Activated CD8-positive, alpha-beta T cell treated with anti-CD3 and anti-CD28 coated beads, Interleukin-2, amount 10 ng/mL, durations not matched to agents 7 days and 5 days (primary cell): Measurements from ENCODE around the gene SCAMP1. TPM values are rescaled to one million over a fixed set of nuclear protein-coding genes. Genes with fewer than 3 reads are reported as not detected.
"Not testable (repeated sequence)": the region's sequence is repeated elsewhere in the genome, so short reads cannot be mapped to it uniquely, and the experiment has no call there.

Experiments used
- ATAC-seq: fragments of 150-1000 bp; cut with Tn5 transposase; one replicate; pipeline ENCODE4 v1.10.0; 2021; ENCODE audit warnings: moderate library complexity
- CTCF ChIA-PET: fragments of 350-600 bp; sonication (Branson Sonifier 250); formaldehyde crosslinking; loops from one replicate; lab custom pipeline; 2021; ENCODE audit warnings: antibody characterized with exemption; lab: Charles Lee
- POLR2A ChIA-PET: fragments of 350-600 bp; sonication (Branson Sonifier 250); formaldehyde crosslinking; loops from one replicate; lab custom pipeline; 2021; ENCODE audit warnings: antibody characterized with exemption; lab: Charles Lee
- DNase-seq: peaks from one replicate; pipeline ENCODE4 v3.0.0-alpha.2; 2020
- H3K27ac Mint-ChIP-seq: one replicate; pipeline ENCODE4 v1.8.0; 2021; ENCODE audit warnings: mild to moderate bottlenecking, mixed read lengths
- H3K27me3 Mint-ChIP-seq: one replicate; pipeline ENCODE4 v1.8.0; 2021; ENCODE audit warnings: low read depth, mixed read lengths
- H3K36me3 Mint-ChIP-seq: one replicate; pipeline ENCODE4 v1.8.0; 2021; ENCODE audit warnings: low read depth, mixed read lengths
- H3K4me1 Mint-ChIP-seq: one replicate; pipeline ENCODE4 v1.8.0; 2021; ENCODE audit warnings: low read depth, mixed read lengths
- H3K4me3 Mint-ChIP-seq: one replicate; pipeline ENCODE4 v1.8.0; 2021; ENCODE audit warnings: mild to moderate bottlenecking, mixed read lengths
- H3K9me3 Mint-ChIP-seq: one replicate; pipeline ENCODE4 v1.8.0; 2022; ENCODE audit warnings: mixed read lengths; ENCODE audit not compliant: insufficient read depth
- total RNA-seq, 2 experiments: library from RNA; stranded (reverse); gene quantifications; one replicate each; pipeline ENCODE4 v1.2.3, GENCODE V29; 2021

SCAMP1 gene
- total RNA-seq, 2 experiments from 2014 or later = 13.5 to 13.9 TPM

GRCh38 chr5:78336698-78337097, 23.7 kb upstream of the SCAMP1 start:
- H3K4me1 Mint-ChIP-seq = no peaks in the 10 kb centered on the region
- H3K27me3 Mint-ChIP-seq = peaks cover 10% of the 10 kb centered on the region
- no peak for ATAC-seq
- CTCF ChIA-PET = no interaction called here
- H3K9me3 Mint-ChIP-seq = peaks cover 11% of the 10 kb centered on the region
- no peak for DNase-seq
- no peak overlapping the region for H3K4me3 Mint-ChIP-seq
- no peaks in the 10 kb centered on the region for H3K36me3 Mint-ChIP-seq
- POLR2A ChIA-PET = no interaction called here
- no peak overlapping the region for H3K27ac Mint-ChIP-seq

DNA sequence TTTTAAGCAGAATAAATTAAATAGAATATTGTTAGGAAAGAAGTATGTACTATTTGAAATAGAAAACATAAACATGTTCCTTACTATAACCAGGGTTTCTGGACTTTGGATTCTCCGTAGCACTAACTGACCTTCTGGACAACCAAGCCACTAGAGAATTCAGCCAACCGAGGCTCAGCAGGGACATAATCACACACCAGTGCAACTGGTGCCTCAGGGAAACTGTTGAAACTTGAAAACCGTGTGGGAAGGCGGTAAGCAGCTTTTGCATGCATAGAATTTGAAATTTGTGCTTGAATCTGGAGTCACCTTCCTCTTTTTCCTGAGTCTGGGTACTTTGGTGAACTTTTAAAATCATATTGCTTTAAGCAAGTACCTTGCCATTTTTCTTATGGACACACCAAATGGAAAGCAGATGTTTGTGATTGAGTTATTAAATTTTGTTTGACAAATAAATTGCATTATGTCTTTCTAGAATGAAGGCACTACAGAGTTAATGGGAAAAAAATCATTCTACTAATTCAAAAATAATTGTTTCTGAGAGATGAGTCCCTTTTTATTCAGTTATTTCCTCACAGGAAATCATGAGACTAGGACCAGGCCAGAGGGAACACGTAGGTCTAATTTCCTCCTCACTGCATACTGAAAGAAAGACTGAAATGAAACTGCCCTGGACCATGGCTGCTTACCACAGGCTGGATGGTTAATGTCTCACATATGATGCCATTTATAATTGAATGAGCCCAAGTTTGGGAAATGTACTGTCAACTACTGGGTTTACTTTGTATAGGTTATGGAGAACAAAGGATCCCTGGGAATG, 20.6 kb upstream of the SCAMP1 start:
- Mint-ChIP-seq H3K27ac (no peak overlapping the region), H3K36me3 (no peaks in the 10 kb centered on the region), H3K9me3 (peaks cover 11% of the 10 kb centered on the region), H3K4me1 (no peaks in the 10 kb centered on the region), H3K27me3 (peaks cover 11% of the 10 kb centered on the region), H3K4me3 (no peak overlapping the region)
- POLR2A ChIA-PET = no interaction called here
- no peak for DNase-seq
- CTCF ChIA-PET = no interaction called here
- ATAC-seq = no peak

DNA sequence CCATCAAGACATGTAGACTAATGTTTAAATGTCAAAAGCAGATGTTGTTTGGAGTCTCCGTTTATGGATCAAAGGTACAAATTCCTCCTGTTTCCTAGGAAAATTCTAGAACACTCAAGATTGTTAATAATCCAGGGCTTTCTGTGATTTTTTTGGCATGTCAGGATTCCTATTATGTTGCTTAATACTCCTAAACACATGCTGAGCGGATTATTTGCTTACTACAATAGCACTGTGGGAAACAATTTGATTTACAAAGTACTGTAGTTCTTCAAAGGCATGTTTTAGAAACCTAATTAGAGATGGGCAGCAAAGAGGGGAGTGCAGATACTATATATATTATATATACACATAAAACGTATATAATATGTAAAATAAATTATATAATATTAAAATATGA, 19.0 kb upstream of the SCAMP1 start:
- H3K4me3 Mint-ChIP-seq = no peak overlapping the region
- no peak overlapping the region for H3K27ac Mint-ChIP-seq

GRCh38 chr5:78345485-78345884, 14.9 kb upstream of the SCAMP1 start:
- Mint-ChIP-seq H3K36me3 (no peaks in the 10 kb centered on the region), H3K27me3 (peaks cover 5% of the 10 kb centered on the region)

More for the DNA sequence above, 19.0 kb upstream of the SCAMP1 start:
- Mint-ChIP-seq H3K9me3 (peaks cover 11% of the 10 kb centered on the region), H3K4me1 (no peaks in the 10 kb centered on the region), H3K36me3 (no peaks in the 10 kb centered on the region), H3K27me3 (peaks cover 8% of the 10 kb centered on the region)
- ATAC-seq = no peak
- POLR2A ChIA-PET = no interaction called here
- DNase-seq = no peak
- CTCF ChIA-PET = no interaction called here

GRCh38 chr5:78353520-78353919, 6.9 kb upstream of the SCAMP1 start:
- CTCF ChIA-PET = no interaction called here
- DNase-seq (no peak), ATAC-seq (no peak)
- POLR2A ChIA-PET = no interaction called here
- no peak overlapping the region for H3K4me3 Mint-ChIP-seq
- no peak overlapping the region for H3K27ac Mint-ChIP-seq
- H3K36me3 Mint-ChIP-seq = peaks cover 12% of the 10 kb centered on the region
- H3K27me3 Mint-ChIP-seq = peaks cover 6% of the 10 kb centered on the region
- H3K4me1 Mint-ChIP-seq = peaks cover 3% of the 10 kb centered on the region
- H3K9me3 Mint-ChIP-seq = no peaks in the 10 kb centered on the region

More at GRCh38 chr5:78345485-78345884, 14.9 kb upstream of the SCAMP1 start:
- ATAC-seq = no peak
- H3K4me3 Mint-ChIP-seq = no peak overlapping the region
- no peak overlapping the region for H3K27ac Mint-ChIP-seq
- no peaks in the 10 kb centered on the region for H3K4me1 Mint-ChIP-seq
- ChIA-PET CTCF (interaction anchor here (0.7 kb wide), 1 partner anchor 122 kb away, joined by 3 read pairs; no protein-coding TSS in a partner anchor), POLR2A (interaction anchor here (0.6 kb wide), 1 partner anchor 513 kb away, joined by 3 read pairs; no protein-coding TSS in a partner anchor)
- H3K9me3 Mint-ChIP-seq = no peaks in the 10 kb centered on the region
- no peak for DNase-seq

DNA sequence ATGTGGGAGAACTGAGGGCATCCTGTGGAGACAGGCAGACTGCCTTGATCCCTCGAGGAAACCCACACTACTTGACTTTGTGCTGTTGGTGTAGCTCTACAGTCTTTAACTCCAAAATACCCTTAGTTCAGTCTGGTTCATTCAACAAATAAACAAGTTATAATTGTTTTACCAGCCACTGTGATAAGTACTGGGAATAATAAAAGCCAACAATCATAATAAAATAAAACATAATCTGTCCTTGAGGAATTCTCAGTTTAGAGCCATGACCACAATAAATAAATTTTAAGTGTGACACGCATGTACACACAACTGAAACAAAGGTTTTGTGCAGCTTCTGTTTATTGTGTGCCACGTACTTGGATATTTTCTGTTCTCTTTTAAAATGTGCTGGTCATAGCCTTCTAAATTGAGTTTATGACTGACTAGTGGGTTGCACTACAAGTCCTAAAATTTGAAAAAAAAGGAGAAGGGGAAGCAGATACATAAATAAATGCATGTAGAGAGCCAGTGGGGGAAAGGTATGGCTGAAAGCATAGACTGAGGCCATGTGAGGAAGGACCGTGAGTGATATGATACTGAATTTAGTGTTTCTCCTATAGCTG, 6.2 kb upstream of the SCAMP1 start:
- no peak for DNase-seq
- H3K27me3 Mint-ChIP-seq = peaks cover 5% of the 10 kb centered on the region
- H3K27ac Mint-ChIP-seq = no peak overlapping the region
- no peak overlapping the region for H3K4me3 Mint-ChIP-seq
- ChIA-PET CTCF (no interaction called here), POLR2A (no interaction called here)
- peaks cover 10% of the 10 kb centered on the region for H3K4me1 Mint-ChIP-seq
- peaks cover 17% of the 10 kb centered on the region for H3K36me3 Mint-ChIP-seq
- no peak for ATAC-seq
- no peaks in the 10 kb centered on the region for H3K9me3 Mint-ChIP-seq

GRCh38 chr5:78355561-78355960, 4.9 kb upstream of the SCAMP1 start:
- no peaks in the 10 kb centered on the region for H3K9me3 Mint-ChIP-seq
- DNase-seq = no peak
- ChIA-PET POLR2A (no interaction called here), CTCF (no interaction called here)
- no peak overlapping the region for H3K27ac Mint-ChIP-seq
- no peak for ATAC-seq
- no peak overlapping the region for H3K4me3 Mint-ChIP-seq
- peaks cover 23% of the 10 kb centered on the region for H3K36me3 Mint-ChIP-seq
- peaks cover 16% of the 10 kb centered on the region for H3K4me1 Mint-ChIP-seq
- peaks cover 5% of the 10 kb centered on the region for H3K27me3 Mint-ChIP-seq

DNA sequence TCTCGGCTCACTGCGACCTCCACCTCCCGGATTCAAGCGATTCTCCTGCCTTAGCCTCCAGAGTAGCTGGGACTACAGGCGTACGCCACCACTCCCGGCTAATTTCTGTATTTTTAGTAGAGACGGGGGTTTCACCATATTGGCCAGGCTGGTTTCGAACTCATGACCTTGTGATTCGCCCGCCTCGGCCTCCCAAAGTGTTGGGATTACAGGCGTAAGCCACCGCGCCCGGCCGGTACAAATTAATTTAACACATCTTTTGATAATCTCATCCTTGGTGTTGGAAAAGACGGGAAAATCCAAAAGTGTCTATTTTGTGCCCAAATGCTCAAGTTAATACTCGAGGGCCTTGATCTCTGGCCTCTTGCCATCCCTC, 974 bp upstream of the SCAMP1 start:
- Mint-ChIP-seq H3K4me3 (peak overlapping the region; percentile 97), H3K4me1 (peaks cover 28% of the 10 kb centered on the region), H3K36me3 (peaks cover 23% of the 10 kb centered on the region), H3K27ac (peak overlapping the region; percentile 98)
- not testable (repeated sequence) for H3K27me3 Mint-ChIP-seq, H3K9me3 Mint-ChIP-seq, DNase-seq, ATAC-seq
- CTCF ChIA-PET = interaction anchor here (1.2 to 3.4 kb wide), 2 partner anchors 8 to 64 kb away, joined by 3 to 37 read pairs; partner anchors contain the start of gene AP3B1
- POLR2A ChIA-PET = interaction anchor here (1.1 to 4.7 kb wide), 2 partner anchors 65 to 585 kb away, joined by 3 to 93 read pairs; partner anchors contain the start of gene AP3B1

DNA sequence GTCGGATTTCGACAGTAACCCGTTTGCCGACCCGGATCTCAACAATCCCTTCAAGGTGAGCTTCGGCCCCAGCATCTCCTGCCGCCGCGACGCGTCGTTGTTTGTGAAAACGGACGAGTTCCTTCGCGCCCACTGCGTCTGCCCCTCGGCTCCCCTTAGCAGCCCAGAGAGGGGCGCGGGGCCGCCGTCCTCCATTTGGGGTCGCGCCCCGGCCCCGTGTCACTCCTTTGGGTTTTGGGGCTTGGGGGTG, 182 bp downstream of the SCAMP1 start:
- peaks cover 23% of the 10 kb centered on the region for H3K36me3 Mint-ChIP-seq
- CTCF ChIA-PET = interaction anchor here (1.0 to 3.4 kb wide), 5 partner anchors 12 to 131 kb away, joined by 3 to 37 read pairs (median 3); partner anchors contain the start of gene AP3B1

GRCh38 chr5:78360924-78361630, 660 bp downstream of the SCAMP1 start:
- Mint-ChIP-seq H3K36me3 (peaks cover 23% of the 10 kb centered on the region), H3K4me1 (peaks cover 28% of the 10 kb centered on the region), H3K27ac (peak overlapping the region; percentile 98), H3K9me3 (no peaks in the 10 kb centered on the region), H3K27me3 (no peaks in the 10 kb centered on the region), H3K4me3 (peak overlapping the region; percentile 97)
- CTCF ChIA-PET = interaction anchor here (1.0 to 3.4 kb wide), 5 partner anchors 13 to 131 kb away, joined by 3 to 37 read pairs (median 3); partner anchors contain the start of gene AP3B1
- POLR2A ChIA-PET = interaction anchor here (0.7 to 4.7 kb wide), 4 partner anchors 10 to 623 kb away, joined by 3 to 93 read pairs (median 3); partner anchors contain the start of gene AP3B1
- ATAC-seq (peak; percentile 62), DNase-seq (peak; percentile 73)

More for the DNA sequence above, 182 bp downstream of the SCAMP1 start:
- Mint-ChIP-seq H3K4me1 (peaks cover 28% of the 10 kb centered on the region), H3K27me3 (no peaks in the 10 kb centered on the region), H3K9me3 (no peaks in the 10 kb centered on the region), H3K27ac (peak overlapping the region; percentile 98), H3K4me3 (peak overlapping the region; percentile 97)
- ATAC-seq (no peak), DNase-seq (no peak)
- POLR2A ChIA-PET = interaction anchor here (1.1 to 4.7 kb wide), 3 partner anchors 66 to 624 kb away, joined by 3 to 93 read pairs (median 3); partner anchors contain the start of gene AP3B1

DNA sequence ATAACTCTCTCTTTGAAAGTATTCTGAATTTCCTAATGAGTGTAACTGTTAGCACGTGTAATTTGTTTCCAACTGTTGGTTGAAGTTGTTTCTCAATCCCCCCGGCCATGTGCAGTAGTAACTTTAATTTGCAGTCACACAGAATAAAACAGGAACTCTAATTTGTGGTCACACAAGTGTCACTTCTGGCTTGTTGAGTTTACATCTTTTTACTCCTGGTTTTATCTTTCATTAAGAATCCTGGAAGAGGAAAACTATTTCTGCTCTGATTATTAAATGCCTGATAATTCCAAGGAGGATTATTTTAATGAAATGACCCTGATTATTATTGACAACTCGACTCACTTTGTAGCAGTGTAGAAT, 1.2 kb downstream of the SCAMP1 start:
- H3K4me1 Mint-ChIP-seq = peaks cover 28% of the 10 kb centered on the region
- ChIA-PET CTCF (interaction anchor here (1.7 to 3.4 kb wide), 2 partner anchors 13 to 66 kb away, joined by 4 to 37 read pairs; partner anchors contain the start of gene AP3B1), POLR2A (interaction anchor here (0.7 to 4.7 kb wide), 3 partner anchors 11 to 623 kb away, joined by 3 to 93 read pairs (median 3); partner anchors contain the start of gene AP3B1)
- no peaks in the 10 kb centered on the region for H3K9me3 Mint-ChIP-seq
- H3K4me3 Mint-ChIP-seq = peak overlapping the region; percentile 97
- H3K27me3 Mint-ChIP-seq = no peaks in the 10 kb centered on the region
- peaks cover 23% of the 10 kb centered on the region for H3K36me3 Mint-ChIP-seq
- H3K27ac Mint-ChIP-seq = peak overlapping the region; percentile 80
- DNase-seq = no peak
- no peak for ATAC-seq
